GM12873 (cell line): ENCODE results near the gene PIWIL1.

Source experiments
- TF ChIP-seq, protein P1 (sequence below): IDR thresholded peaks from 2 replicates; pipeline ENCODE4 v1.5.1; 2012; ENCODE audit warnings: low read depth, mild to moderate bottlenecking, moderate library complexity, low read length, control low read depth; ENCODE audit not compliant: insufficient read depth; ENCODE audit errors: missing control alignments

Gene PIWIL1

DNA sequence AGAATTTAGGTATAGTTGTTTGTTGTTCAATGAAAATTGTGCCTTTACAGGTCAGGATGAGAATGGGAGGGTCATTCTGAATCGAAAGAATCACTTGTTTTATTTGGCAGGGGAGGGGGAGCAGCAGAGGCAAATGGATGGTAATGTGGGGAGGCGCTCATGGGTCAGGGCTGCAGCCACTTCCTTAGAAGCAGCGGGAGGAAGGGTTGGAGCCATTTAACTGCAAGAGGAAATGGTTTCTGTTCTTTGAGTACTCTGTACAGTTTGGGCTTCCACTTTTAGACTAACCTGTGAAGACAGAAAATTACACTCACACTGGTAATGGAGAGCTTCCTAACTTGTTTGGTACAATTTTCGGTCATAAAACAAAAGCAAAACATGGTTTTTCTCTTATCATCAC, 57.2 kb downstream of the PIWIL1 start:
- TF ChIP-seq, protein P1, sequence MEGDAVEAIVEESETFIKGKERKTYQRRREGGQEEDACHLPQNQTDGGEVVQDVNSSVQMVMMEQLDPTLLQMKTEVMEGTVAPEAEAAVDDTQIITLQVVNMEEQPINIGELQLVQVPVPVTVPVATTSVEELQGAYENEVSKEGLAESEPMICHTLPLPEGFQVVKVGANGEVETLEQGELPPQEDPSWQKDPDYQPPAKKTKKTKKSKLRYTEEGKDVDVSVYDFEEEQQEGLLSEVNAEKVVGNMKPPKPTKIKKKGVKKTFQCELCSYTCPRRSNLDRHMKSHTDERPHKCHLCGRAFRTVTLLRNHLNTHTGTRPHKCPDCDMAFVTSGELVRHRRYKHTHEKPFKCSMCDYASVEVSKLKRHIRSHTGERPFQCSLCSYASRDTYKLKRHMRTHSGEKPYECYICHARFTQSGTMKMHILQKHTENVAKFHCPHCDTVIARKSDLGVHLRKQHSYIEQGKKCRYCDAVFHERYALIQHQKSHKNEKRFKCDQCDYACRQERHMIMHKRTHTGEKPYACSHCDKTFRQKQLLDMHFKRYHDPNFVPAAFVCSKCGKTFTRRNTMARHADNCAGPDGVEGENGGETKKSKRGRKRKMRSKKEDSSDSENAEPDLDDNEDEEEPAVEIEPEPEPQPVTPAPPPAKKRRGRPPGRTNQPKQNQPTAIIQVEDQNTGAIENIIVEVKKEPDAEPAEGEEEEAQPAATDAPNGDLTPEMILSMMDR: no peak

DNA sequence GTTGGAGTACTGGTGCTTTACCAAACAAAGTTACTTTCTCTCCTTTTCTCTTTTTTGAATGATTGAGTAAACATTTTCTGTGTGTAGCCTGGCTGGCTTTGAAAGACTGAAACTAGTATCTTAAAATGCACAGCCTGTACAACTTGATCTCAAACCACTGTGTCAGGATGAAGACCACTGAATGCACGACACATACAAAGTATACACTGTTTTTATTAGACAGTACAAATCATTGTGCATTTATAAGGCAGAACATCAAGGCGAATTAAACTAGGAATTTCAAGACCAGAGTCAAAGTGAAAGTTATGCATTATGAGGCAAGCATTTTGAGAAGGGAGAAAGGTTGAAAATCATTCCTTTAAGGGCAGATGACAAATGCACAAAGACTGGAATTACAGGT, 59.0 kb downstream of the PIWIL1 start:
- TF ChIP-seq, protein P1: no peak

DNA sequence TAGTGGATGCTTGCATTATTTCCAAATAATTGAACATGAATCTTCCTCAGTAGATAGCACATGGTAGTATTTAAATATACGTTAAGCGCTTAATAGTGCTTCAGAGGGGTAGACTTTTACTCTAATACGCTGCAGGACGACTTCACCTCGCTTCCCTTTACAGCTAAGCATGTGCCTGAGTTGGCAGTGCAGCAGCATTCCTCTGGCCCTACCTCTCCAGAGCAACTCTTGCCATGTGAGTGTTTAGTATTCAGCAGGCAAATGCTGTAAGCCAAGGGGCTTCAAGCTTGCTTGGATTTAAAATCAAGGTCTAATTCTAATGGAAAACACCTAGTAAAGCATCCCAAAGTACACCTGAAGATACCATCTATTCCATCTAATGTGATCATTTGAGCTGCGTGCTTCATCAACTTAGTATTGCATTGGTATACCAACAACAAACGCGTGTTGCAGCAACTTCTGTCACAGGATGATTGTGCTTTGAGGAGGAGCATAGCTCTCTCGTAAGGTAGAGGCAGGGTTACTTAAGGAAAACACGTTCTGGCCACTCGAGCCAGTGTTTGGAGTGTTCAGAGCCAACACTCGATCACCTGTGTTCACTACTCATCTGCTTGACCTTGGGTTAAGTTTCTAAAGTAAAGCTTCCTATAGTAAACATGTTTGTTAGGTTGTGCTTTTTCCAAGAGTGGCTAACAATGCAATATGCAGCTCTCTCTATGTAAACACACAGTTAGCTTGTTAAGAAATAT, 60.6 kb downstream of the PIWIL1 start:
- TF ChIP-seq, protein P1: no peak

DNA sequence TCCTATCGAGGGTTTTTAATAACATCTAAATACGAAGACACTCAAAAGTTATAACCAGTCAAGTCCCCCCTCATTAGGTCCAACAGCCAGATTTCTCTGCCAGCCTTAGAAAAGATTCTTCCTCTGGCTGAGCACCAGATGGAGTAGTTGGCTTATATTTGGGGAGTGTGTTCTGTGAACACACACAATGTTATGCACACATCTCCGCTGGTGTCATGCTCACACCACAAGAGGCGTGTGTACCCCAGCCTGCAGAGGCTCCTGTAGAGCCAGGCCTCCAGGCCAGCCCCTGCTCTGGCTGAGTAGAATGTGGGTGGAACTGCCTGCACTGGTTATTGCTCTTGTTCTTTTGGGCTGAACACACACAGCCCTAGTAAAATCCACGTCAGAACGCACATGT, 64.0 kb downstream of the PIWIL1 start:
- TF ChIP-seq, protein P1: peak; percentile 22

DNA sequence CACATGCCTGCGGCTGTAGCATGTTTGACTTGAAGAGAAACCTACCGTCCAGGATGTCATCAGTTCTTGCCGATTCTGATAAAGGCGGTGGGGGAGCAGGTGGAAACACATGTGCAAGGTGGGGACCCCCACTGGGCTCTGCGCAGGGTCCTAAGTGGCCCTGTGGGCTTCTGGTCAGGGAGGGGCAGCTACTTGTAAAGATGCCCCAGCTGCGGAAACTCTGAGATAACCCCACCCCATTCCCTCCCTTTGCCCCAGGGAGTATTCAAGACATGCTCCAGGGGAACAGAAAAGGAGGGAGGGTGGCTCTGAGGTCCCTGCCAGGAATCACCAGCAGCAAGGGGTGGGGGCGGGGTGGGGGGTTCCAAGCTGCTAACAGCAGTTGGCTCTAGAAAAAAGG, 67.6 kb downstream of the PIWIL1 start:
- TF ChIP-seq, protein P1: no peak

DNA sequence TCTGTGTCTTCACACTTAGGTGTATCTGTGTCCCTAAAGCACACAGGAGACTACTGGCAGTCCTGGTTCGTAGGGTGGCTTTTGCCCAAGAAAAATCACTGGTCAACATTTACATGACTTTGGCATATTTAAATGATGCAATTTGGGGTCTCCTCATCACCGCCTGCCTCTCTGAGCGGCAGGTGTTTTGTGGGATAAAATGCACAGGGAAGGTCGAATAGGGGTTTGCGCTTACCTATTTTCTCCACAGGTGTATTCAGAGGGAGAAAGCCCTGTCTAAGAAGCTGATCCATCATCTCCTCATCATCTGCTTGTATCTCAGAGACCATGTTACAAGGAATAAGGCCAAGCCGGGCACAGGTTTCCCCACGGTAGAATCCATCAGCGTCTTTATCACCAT, 74.7 kb downstream of the PIWIL1 start:
- TF ChIP-seq, protein P1: no peak

DNA sequence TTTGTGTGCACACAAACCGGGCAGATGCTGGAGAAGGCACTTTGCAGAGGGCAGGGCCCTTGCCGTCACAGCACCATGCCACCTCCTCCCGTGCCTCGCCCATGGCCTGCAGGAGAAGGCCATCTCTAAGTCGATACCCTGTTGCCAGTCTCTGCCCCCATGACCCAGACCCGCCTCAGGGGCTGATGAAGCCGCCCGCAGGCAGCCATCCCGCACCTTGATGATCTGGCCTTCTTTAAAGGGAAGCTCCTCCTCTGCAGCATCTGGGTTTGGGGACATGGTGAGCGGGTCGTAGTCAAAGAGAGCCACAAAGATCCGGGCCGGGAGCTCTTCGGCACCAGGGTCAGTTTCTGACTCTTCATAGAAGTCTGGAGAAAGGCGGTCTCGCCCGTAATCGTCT, 76.2 kb downstream of the PIWIL1 start:
- TF ChIP-seq, protein P1: no peak
